PC-3 (cell line): ENCODE results near the gene LMBRD1. TPM values are rescaled to one million over a fixed set of nuclear protein-coding genes. Genes with fewer than 3 reads are reported as not detected.

ENCODE experiments used
- ATAC-seq: fragments of 200-7000 bp; cut with Tn5 transposase; 2 replicates; pipeline ENCODE4 v1.9.1; 2020; ENCODE audit warnings: mild to moderate bottlenecking, moderate library complexity
- BruUV-seq: library from RNA; stranded (reverse); fragments of 400-500 nt; replicated peaks from 2 replicates; lab custom pipeline; 2021; lab: Mats Ljungman, UMichigan
- CTCF ChIA-PET: fragments of 300-600 bp; sonication (Branson Sonifier 250); formaldehyde crosslinking; loops from one replicate; lab custom pipeline; 2022; ENCODE audit warnings: antibody characterized with exemption; lab: Charles Lee
- POLR2A ChIA-PET: fragments of 300-600 bp; sonication (Branson Sonifier 250); formaldehyde crosslinking; loops from one replicate; lab custom pipeline; 2022; ENCODE audit warnings: antibody characterized with exemption; ENCODE audit not compliant: unreplicated experiment; lab: Charles Lee
- DNase-seq: peaks from one replicate; pipeline ENCODE4 v3.0.0-alpha.2; 2015
- H2AFZ ChIP-seq: fragments of 300-600 bp; sonication (generic); 2 replicates; pipeline ENCODE4 v1.6.0; 2016; ENCODE audit warnings: antibody characterized with exemption, low read length
- H3F3A ChIP-seq: fragments of 300-600 bp; sonication (generic); one replicate; pipeline ENCODE4 v1.6.0; 2017; ENCODE audit warnings: antibody characterized with exemption, low read length, control low read depth, mild to moderate bottlenecking; ENCODE audit not compliant: unreplicated experiment
- H3K27ac ChIP-seq: fragments of 300-600 bp; sonication (generic); 2 replicates; pipeline ENCODE4 v1.5.1; 2016; ENCODE audit warnings: mild to moderate bottlenecking, low read length
- H3K27me3 ChIP-seq: fragments of 300-600 bp; sonication (generic); 2 replicates; pipeline ENCODE4 v1.6.1; 2016; ENCODE audit warnings: low read length, mixed read lengths
- H3K36me3 ChIP-seq: fragments of 300-600 bp; sonication (generic); 2 replicates; pipeline ENCODE4 v1.6.1; 2016; ENCODE audit warnings: low read depth, mixed run types, low read length, mixed read lengths
- H3K4me1 ChIP-seq: fragments of 300-600 bp; sonication (generic); 2 replicates; pipeline ENCODE4 v1.5.1; 2016; ENCODE audit warnings: low read length; ENCODE audit not compliant: insufficient read depth
- H3K4me2 ChIP-seq: fragments of 300-600 bp; sonication (generic); 2 replicates; pipeline ENCODE4 v1.6.0; 2016; ENCODE audit warnings: low read length
- H3K4me3 ChIP-seq: fragments of 300-600 bp; sonication (generic); 2 replicates; pipeline ENCODE4 v1.5.1; 2016; ENCODE audit warnings: mild to moderate bottlenecking, low read length, mixed read lengths
- H3K79me2 ChIP-seq: fragments of 300-600 bp; sonication (generic); 2 replicates; pipeline ENCODE4 v1.6.1; 2017; ENCODE audit warnings: low read length, mixed read lengths
- H3K9ac ChIP-seq: fragments of 300-600 bp; sonication (generic); 2 replicates; pipeline ENCODE4 v1.6.0; 2016; ENCODE audit warnings: mild to moderate bottlenecking, low read length
- H3K9me2 ChIP-seq: fragments of 300-600 bp; sonication (generic); replicated peaks from 2 replicates; pipeline ENCODE4 v1.6.1; 2016; ENCODE audit warnings: mixed run types, low read length, mixed read lengths
- H3K9me3 ChIP-seq: fragments of 300-600 bp; sonication (generic); 2 replicates; pipeline ENCODE4 v1.6.1; 2016; ENCODE audit warnings: low read length, mixed read lengths
- H4K20me1 ChIP-seq: fragments of 300-600 bp; sonication (generic); 2 replicates; pipeline ENCODE4 v1.6.1; 2016; ENCODE audit warnings: low read length, mixed read lengths
- EZH2 ChIP-seq: fragments of 300-600 bp; sonication (generic); IDR thresholded peaks from one replicate; pipeline ENCODE4 v1.6.1; 2017; ENCODE audit warnings: antibody characterized with exemption, mild to moderate bottlenecking, low read length; ENCODE audit not compliant: unreplicated experiment
- EZH2phosphoT487 ChIP-seq: fragments of 300-600 bp; sonication (generic); IDR thresholded peaks from 2 replicates; pipeline ENCODE4 v1.6.1; 2018; ENCODE audit warnings: mild to moderate bottlenecking, antibody characterized with exemption, low read length, borderline replicate concordance
- intact Hi-C: fragments of 100-400 bp; cut with micrococcal nuclease; formaldehyde crosslinking; loops from 2 replicates; pipeline ENCODE4 v1.9.0; 2023
- total RNA-seq: library from RNA; depleted of rRNA; stranded (reverse); fragments of >200 nt; gene quantifications from 2 replicates; pipeline ENCODE4 v1.2.3, GENCODE V29; 2014
- TF ChIP-seq, protein P1 (sequence below): fragments of 300-600 bp; sonication (generic); conservative IDR thresholded peaks from 2 replicates; pipeline ENCODE4 v1.5.1; 2017; ENCODE audit warnings: antibody characterized with exemption, low read depth, mild to moderate bottlenecking, low read length

LMBRD1 gene
- total RNA-seq, 1 experiment from 2014 or later, result 5.4 TPM

DNA sequence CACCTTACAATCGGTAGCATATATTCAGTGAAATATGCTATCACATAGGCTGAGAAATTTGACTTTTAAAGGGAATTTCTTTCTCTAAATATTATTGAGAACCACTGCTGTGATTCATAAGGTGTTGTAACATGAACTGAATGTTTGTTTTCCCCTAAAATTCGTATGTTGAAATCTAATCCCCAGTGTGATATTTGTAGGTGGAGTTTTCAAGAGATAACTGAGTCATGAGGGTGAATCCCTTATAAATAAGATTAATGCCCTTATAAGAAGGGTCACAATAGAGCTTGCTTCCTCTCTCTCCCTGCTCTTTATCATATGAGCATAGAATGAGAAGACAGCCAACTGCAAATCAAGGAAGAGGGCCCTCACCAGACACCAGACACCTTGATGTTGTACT, 64.8 kb downstream of the LMBRD1 start:
- TF ChIP-seq EZH2 (no peak), EZH2phosphoT487 (no peak)
- TF ChIP-seq, protein P1, sequence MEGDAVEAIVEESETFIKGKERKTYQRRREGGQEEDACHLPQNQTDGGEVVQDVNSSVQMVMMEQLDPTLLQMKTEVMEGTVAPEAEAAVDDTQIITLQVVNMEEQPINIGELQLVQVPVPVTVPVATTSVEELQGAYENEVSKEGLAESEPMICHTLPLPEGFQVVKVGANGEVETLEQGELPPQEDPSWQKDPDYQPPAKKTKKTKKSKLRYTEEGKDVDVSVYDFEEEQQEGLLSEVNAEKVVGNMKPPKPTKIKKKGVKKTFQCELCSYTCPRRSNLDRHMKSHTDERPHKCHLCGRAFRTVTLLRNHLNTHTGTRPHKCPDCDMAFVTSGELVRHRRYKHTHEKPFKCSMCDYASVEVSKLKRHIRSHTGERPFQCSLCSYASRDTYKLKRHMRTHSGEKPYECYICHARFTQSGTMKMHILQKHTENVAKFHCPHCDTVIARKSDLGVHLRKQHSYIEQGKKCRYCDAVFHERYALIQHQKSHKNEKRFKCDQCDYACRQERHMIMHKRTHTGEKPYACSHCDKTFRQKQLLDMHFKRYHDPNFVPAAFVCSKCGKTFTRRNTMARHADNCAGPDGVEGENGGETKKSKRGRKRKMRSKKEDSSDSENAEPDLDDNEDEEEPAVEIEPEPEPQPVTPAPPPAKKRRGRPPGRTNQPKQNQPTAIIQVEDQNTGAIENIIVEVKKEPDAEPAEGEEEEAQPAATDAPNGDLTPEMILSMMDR, result no peak
- DNase-seq, result no peak
- H3K9me2 ChIP-seq, result no peaks in the 10 kb centered on the region
- no peak overlapping the region for H2AFZ ChIP-seq
- no peak overlapping the region for H3K4me2 ChIP-seq
- H3K27me3 ChIP-seq, result no peaks in the 10 kb centered on the region
- POLR2A ChIA-PET, result no interaction called here
- H3K9me3 ChIP-seq, result no peaks in the 10 kb centered on the region
- no peaks in the 10 kb centered on the region for H3F3A ChIP-seq
- ATAC-seq, result no peak
- H4K20me1 ChIP-seq, result no peaks in the 10 kb centered on the region
- H3K36me3 ChIP-seq, result no peaks in the 10 kb centered on the region
- H3K4me3 ChIP-seq, result no peak overlapping the region
- H3K79me2 ChIP-seq, result no peaks in the 10 kb centered on the region
- no peaks in the 10 kb centered on the region for H3K4me1 ChIP-seq
- BruUV-seq, result no TSS peak
- CTCF ChIA-PET, result no interaction called here
- no peak overlapping the region for H3K27ac ChIP-seq
- H3K9ac ChIP-seq, result no peak overlapping the region
- intact Hi-C loops, result loop anchor here (1.0 to 10.0 kb wide), 5 partner anchors 35 to 376 kb away; partner anchors contain the start of genes COL19A1 and LMBRD1

DNA sequence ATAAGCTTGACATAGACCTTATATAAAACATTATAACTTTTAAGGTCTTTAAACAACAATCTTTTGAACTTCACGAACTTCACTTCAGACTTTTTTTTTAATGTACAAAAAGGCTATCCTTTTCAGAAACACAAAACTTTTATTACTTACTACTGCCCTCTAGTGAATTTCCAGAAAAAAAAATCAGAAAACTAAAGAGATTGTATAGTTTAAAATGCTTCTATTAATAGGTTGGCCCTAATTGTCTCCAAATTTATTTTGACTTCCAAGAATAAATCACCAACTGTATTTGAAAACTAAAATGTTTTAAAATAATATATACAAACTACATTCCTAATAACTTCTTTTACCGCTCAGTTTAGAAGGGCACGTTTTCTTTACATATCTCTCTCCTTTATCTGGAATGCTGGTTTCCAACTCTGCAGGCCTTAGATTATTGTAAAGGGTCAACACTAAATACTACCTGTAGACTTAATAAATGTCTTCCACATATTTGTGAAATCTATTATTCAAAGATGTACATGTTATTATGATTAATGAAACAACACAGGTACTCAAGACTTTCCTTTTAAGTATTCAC, 66.8 kb downstream of the LMBRD1 start:
- Histone ChIP-seq H4K20me1 (no peaks in the 10 kb centered on the region), H2AFZ (no peak overlapping the region), H3K36me3 (no peaks in the 10 kb centered on the region), H3K27ac (no peak overlapping the region), H3K4me2 (no peak overlapping the region), H3F3A (no peaks in the 10 kb centered on the region), H3K27me3 (no peaks in the 10 kb centered on the region), H3K9me2 (no peaks in the 10 kb centered on the region), H3K4me1 (no peaks in the 10 kb centered on the region), H3K4me3 (no peak overlapping the region), H3K79me2 (no peaks in the 10 kb centered on the region), H3K9ac (no peak overlapping the region), H3K9me3 (no peaks in the 10 kb centered on the region)
- DNase-seq, result peak; percentile 8
- intact Hi-C loops, result loop anchor here (5.0 to 10.0 kb wide), 4 partner anchors 37 to 252 kb away; partner anchors contain the start of genes COL19A1 and LMBRD1
- TF ChIP-seq EZH2, result no peak
- TF ChIP-seq, protein P1, result peak; percentile 56
- no peak for TF ChIP-seq EZH2phosphoT487
- POLR2A ChIA-PET, result no interaction called here
- BruUV-seq, result no TSS peak
- CTCF ChIA-PET, result no interaction called here
- no peak for ATAC-seq

DNA sequence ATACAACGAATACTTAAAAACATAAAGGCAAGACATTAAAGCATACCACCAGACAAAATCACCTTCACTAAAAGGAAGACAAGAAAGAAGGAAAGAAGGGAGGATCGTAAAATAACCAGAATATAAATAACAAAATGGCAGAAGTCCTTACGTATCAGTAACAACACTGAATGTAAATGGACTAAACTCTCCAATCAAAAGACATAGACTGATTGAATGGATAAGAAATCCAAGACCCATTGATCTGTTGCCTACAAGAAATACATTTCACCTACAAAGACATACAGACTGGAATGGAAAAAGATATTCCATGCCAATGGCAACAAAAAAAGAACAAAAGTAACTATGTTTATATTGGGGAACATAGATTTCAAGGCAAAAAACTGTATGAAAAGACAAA, 74.1 kb downstream of the LMBRD1 start:
- BruUV-seq, result no TSS peak
- CTCF ChIA-PET, result no interaction called here
- no peak overlapping the region for H3K9ac ChIP-seq
- no peak overlapping the region for H3K4me2 ChIP-seq
- ATAC-seq (no peak), DNase-seq (no peak)
- H3K9me3 ChIP-seq, result no peaks in the 10 kb centered on the region
- POLR2A ChIA-PET, result no interaction called here
- TF ChIP-seq EZH2phosphoT487 (no peak), EZH2 (no peak)
- TF ChIP-seq, protein P1, result no peak
- H2AFZ ChIP-seq, result no peak overlapping the region
- no peaks in the 10 kb centered on the region for H3F3A ChIP-seq
- H4K20me1 ChIP-seq, result no peaks in the 10 kb centered on the region
- H3K4me3 ChIP-seq, result no peak overlapping the region
- H3K4me1 ChIP-seq, result no peaks in the 10 kb centered on the region
- H3K27ac ChIP-seq, result no peak overlapping the region
- intact Hi-C loops, result no loop called here
- no peaks in the 10 kb centered on the region for H3K9me2 ChIP-seq
- H3K79me2 ChIP-seq, result no peaks in the 10 kb centered on the region
- no peaks in the 10 kb centered on the region for H3K36me3 ChIP-seq
- no peaks in the 10 kb centered on the region for H3K27me3 ChIP-seq
